OCI-LY1 (cell line): ENCODE results near the gene PATJ.

ENCODE experiments used
- H2AFZ ChIP-seq: fragments of 200-600 bp; sonication (generic), shearing (Covaris generic); 2 replicates; pipeline ENCODE4 v1.6.0; 2014; ENCODE audit warnings: antibody characterized with exemption, mild to moderate bottlenecking, low read length
- H3F3A ChIP-seq: fragments of 200-600 bp; sonication (generic), shearing (Covaris generic); 2 replicates; pipeline ENCODE4 v1.6.0; 2014; ENCODE audit warnings: mild to moderate bottlenecking, antibody characterized with exemption, low read length, moderate library complexity; ENCODE audit not compliant: insufficient read depth
- H3K27ac ChIP-seq: fragments of 200-600 bp; sonication (generic); 2 replicates; pipeline ENCODE4 v1.5.1; 2014; ENCODE audit warnings: low read length, mixed run types, mild to moderate bottlenecking, low read depth; ENCODE audit not compliant: poor library complexity, severe bottlenecking
- H3K27me3 ChIP-seq: fragments of 200-600 bp; sonication (generic); 2 replicates; pipeline ENCODE4 v1.6.0; 2014; ENCODE audit warnings: antibody characterized with exemption, mild to moderate bottlenecking, low read length, moderate library complexity; ENCODE audit not compliant: insufficient read depth
- H3K36me3 ChIP-seq: fragments of 200-600 bp; sonication (generic); 2 replicates; pipeline ENCODE4 v1.6.1; 2014; ENCODE audit warnings: mild to moderate bottlenecking, antibody characterized with exemption, low read length, moderate library complexity, mixed read lengths; ENCODE audit not compliant: insufficient read depth
- H3K4me1 ChIP-seq: fragments of 200-600 bp; sonication (generic); 2 replicates; pipeline ENCODE4 v1.5.1; 2014; ENCODE audit warnings: mild to moderate bottlenecking, low read length, moderate library complexity; ENCODE audit not compliant: insufficient read depth, severe bottlenecking
- H3K4me2 ChIP-seq: fragments of 200-600 bp; sonication (generic), shearing (Covaris generic); 2 replicates; pipeline ENCODE4 v1.6.1; 2014; ENCODE audit warnings: low read length
- H3K4me3 ChIP-seq: fragments of 200-600 bp; sonication (generic); 2 replicates; pipeline ENCODE4 v1.5.1; 2014; ENCODE audit warnings: low read length, low read depth, mild to moderate bottlenecking, mixed read lengths; ENCODE audit not compliant: poor library complexity, severe bottlenecking
- H3K79me2 ChIP-seq: fragments of 200-600 bp; shearing (Covaris generic); 2 replicates; pipeline ENCODE4 v1.6.1; 2016; ENCODE audit warnings: mixed run types, low read length, mixed read lengths; ENCODE audit not compliant: insufficient read depth
- H3K9ac ChIP-seq: fragments of 200-600 bp; sonication (generic), shearing (Covaris generic); 2 replicates; pipeline ENCODE4 v1.6.1; 2014; ENCODE audit warnings: mild to moderate bottlenecking, low read length, mixed read lengths
- H3K9me2 ChIP-seq: fragments of 200-600 bp; sonication (generic), shearing (Covaris generic); 2 replicates; pipeline ENCODE4 v1.6.1; 2014; ENCODE audit warnings: low read depth, mild to moderate bottlenecking, low read length, mixed read lengths
- H3K9me3 ChIP-seq: fragments of 200-600 bp; shearing (Covaris generic); 2 replicates; pipeline ENCODE4 v1.6.1; 2014; ENCODE audit warnings: low read length, mixed read lengths
- H4K20me1 ChIP-seq: fragments of 200-600 bp; sonication (generic), shearing (Covaris generic); 2 replicates; pipeline ENCODE4 v1.6.0; 2016; ENCODE audit warnings: mild to moderate bottlenecking, low read length; ENCODE audit not compliant: insufficient read depth
- CTCF ChIP-seq: fragments of 200-600 bp; sonication (generic), shearing (Covaris generic); IDR thresholded peaks from 2 replicates; pipeline ENCODE4 v1.5.1; 2017; ENCODE audit warnings: mild to moderate bottlenecking, antibody characterized with exemption, low read length, moderate library complexity, mixed read lengths
- EZH2 ChIP-seq: fragments of 200-600 bp; sonication (generic), shearing (Covaris generic); IDR thresholded peaks from 2 replicates; pipeline ENCODE4 v1.8.0; 2017; ENCODE audit warnings: borderline replicate concordance, mixed run types, mild to moderate bottlenecking, antibody characterized with exemption, low read length, moderate library complexity, mixed read lengths

The PATJ gene

DNA sequence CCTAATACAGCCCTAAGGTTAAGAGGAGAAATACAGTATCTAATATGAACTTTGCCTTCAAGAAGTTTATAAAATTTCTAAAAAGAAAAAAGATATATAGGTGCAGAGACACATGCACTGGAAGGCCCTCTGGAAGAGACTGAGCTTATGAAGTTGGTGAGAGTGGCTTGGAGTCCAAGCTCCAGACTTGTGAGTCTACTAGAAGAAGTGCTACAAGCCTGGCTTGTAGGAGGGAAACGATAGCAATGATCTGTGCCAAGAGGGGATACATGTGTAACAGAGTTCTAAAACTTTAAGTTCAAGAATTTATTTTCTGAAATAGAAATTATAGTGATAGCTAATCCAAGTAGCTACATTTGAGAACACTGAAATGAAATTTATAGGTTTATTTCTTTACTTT, 213.0 kb downstream of the PATJ start:
- Histone ChIP-seq H3K27ac (no peak overlapping the region), H2AFZ (no peak overlapping the region), H3K4me1 (no peaks in the 10 kb centered on the region), H3K27me3 (no peaks in the 10 kb centered on the region), H4K20me1 (no peaks in the 10 kb centered on the region), H3K9me3 (no peaks in the 10 kb centered on the region), H3K4me3 (no peak overlapping the region), H3K9me2 (no peaks in the 10 kb centered on the region), H3K79me2 (no peaks in the 10 kb centered on the region), H3K9ac (no peak overlapping the region), H3F3A (no peaks in the 10 kb centered on the region), H3K4me2 (no peak overlapping the region), H3K36me3 (no peaks in the 10 kb centered on the region; the same call in 1 of the 2 replicates)
- TF ChIP-seq EZH2: no peak
- TF ChIP-seq CTCF: no peak

DNA sequence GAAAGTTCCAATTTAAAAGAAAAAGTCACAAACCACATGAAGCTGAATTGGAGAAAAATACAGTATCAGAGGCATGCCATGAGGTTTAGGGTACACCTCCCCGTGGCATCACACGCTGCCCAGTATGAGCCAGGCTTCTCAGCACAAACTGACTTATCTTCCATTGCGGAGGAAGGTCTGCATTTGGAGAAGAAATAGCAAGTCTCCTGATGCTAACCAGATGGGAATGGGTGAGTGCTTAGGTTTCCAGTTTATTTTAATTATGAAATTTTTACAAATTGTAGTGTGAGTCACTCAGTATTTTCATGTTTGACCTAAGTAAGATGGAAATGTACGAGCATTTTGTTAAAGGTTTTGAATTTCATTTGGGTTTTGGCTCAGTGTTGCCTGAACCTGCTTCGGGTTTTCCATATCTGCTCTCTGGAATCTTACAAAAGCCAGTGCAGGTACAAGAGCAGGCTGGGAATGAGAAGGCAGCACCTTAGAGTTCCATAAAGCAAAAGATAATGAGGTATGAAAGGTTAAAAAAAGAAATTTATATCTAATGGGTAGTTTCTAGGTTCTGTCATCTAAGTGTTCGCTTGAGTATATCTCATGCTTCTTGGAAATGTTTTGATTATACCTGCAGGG, 213.9 kb downstream of the PATJ start:
- H3K9ac ChIP-seq: no peak overlapping the region
- H3K79me2 ChIP-seq: no peaks in the 10 kb centered on the region
- no peak overlapping the region for H3K4me3 ChIP-seq
- H3K4me2 ChIP-seq: no peak overlapping the region
- H3F3A ChIP-seq: no peaks in the 10 kb centered on the region
- no peak overlapping the region for H2AFZ ChIP-seq
- H4K20me1 ChIP-seq: no peaks in the 10 kb centered on the region
- no peaks in the 10 kb centered on the region; the same call in 1 of the 2 replicates for H3K36me3 ChIP-seq
- TF ChIP-seq EZH2 (no peak), CTCF (no peak)
- H3K9me2 ChIP-seq: no peaks in the 10 kb centered on the region
- no peaks in the 10 kb centered on the region for H3K27me3 ChIP-seq
- no peak overlapping the region for H3K27ac ChIP-seq
- no peaks in the 10 kb centered on the region for H3K9me3 ChIP-seq
- no peaks in the 10 kb centered on the region for H3K4me1 ChIP-seq

GRCh38 chr1:61956784-61957183, 214.5 kb downstream of the PATJ start:
- Histone ChIP-seq H3F3A (no peaks in the 10 kb centered on the region), H3K9me3 (no peaks in the 10 kb centered on the region), H3K4me3 (no peak overlapping the region), H3K9ac (no peak overlapping the region), H3K36me3 (no peaks in the 10 kb centered on the region; the same call in 1 of the 2 replicates), H2AFZ (no peak overlapping the region), H3K9me2 (no peaks in the 10 kb centered on the region), H3K27me3 (no peaks in the 10 kb centered on the region), H3K4me1 (no peaks in the 10 kb centered on the region), H3K79me2 (no peaks in the 10 kb centered on the region), H3K4me2 (no peak overlapping the region), H3K27ac (no peak overlapping the region), H4K20me1 (no peaks in the 10 kb centered on the region)
- TF ChIP-seq EZH2 (no peak), CTCF (no peak)
